ENCODE data around the gene TIMM44. TPM values are rescaled to one million over a fixed set of nuclear protein-coding genes. Genes with fewer than 3 reads are reported as not detected.

The TIMM44 gene
- total and polyA plus RNA-seq, 11 donors, result 55.9 to 140 (median 72.9) TPM

GRCh38 chr19:7883796-7884570 is 59.5 kb downstream of the TIMM44 start:
- Histone ChIP-seq H3K4me3 (no peak overlapping the region), H3K27me3 (peaks cover 4 to 25% (median 10%) of the 10 kb centered on the region in 9 donors), H3K27ac (no peak overlapping the region), H3K36me3 (no peaks in the 10 kb centered on the region), H3K9me3 (no peaks in the 10 kb centered on the region), H3K4me1 (peaks cover 0 to 7% (median 0%) of the 10 kb centered on the region in 12 donors)
- ATAC-seq (no peak), DNase-seq (no peak)
- WGBS, 4 donors, result 72 to 80% (median 76%) methylated on average over 2 of the region's 2 CpGs
- TF ChIP-seq CTCF (IDR thresholded peaks at IDR 0.05) (no peak), POLR2A (IDR thresholded peaks at IDR 0.05) (no peak)
- intact Hi-C loops (cut with DNase I), result no loop called here

- ATAC-seq, result no peak
- H3K4me1 ChIP-seq, result peaks cover 0 to 2% (median 0%) of the 10 kb centered on the region in 12 donors
- H3K4me3 ChIP-seq, result no peak overlapping the region
- 81 to 92% (median 87%) methylated on average over 4 of the region's 4 CpGs for WGBS, 4 donors
- H3K27ac ChIP-seq, result no peak overlapping the region
- intact Hi-C loops (cut with DNase I), result no loop called here
- TF ChIP-seq POLR2A (IDR thresholded peaks at IDR 0.05) (no peak), CTCF (IDR thresholded peaks at IDR 0.05) (no peak)
- DNase-seq, result no peak
- H3K9me3 ChIP-seq, result no peaks in the 10 kb centered on the region
- no peaks in the 10 kb centered on the region for H3K36me3 ChIP-seq
- peaks cover 0 to 16% (median 6%) of the 10 kb centered on the region in 9 donors for H3K27me3 ChIP-seq
Measured at GRCh38 chr19:7883105-7883504, 60.4 kb downstream of the TIMM44 start.

- WGBS, 4 donors, result 88 to 96% (median 94%) methylated on average over 3 of the region's 3 CpGs
Measured at GRCh38 chr19:7881910-7882309, 61.6 kb downstream of the TIMM44 start.

More at GRCh38 chr19:7881910-7882309, 61.6 kb downstream of the TIMM44 start:
- H3K27me3 ChIP-seq, result peaks cover 0 to 6% (median 0%) of the 10 kb centered on the region in 9 donors
- ATAC-seq, result no peak
- intact Hi-C loops (cut with DNase I), result no loop called here
- TF ChIP-seq POLR2A (IDR thresholded peaks at IDR 0.05) (no peak), CTCF (IDR thresholded peaks at IDR 0.05) (no peak)
- no peaks in the 10 kb centered on the region for H3K9me3 ChIP-seq
- H3K27ac ChIP-seq, result no peak overlapping the region
- no peaks in the 10 kb centered on the region for H3K4me1 ChIP-seq
- no peak for DNase-seq
- no peaks in the 10 kb centered on the region for H3K36me3 ChIP-seq
- H3K4me3 ChIP-seq, result no peak overlapping the region
